ENCODE data around the gene BRD1.
"Not testable (repeated sequence)": the region's sequence is repeated elsewhere in the genome, so short reads cannot be mapped to it uniquely, and the experiment has no call there.

BRD1 gene

DNA sequence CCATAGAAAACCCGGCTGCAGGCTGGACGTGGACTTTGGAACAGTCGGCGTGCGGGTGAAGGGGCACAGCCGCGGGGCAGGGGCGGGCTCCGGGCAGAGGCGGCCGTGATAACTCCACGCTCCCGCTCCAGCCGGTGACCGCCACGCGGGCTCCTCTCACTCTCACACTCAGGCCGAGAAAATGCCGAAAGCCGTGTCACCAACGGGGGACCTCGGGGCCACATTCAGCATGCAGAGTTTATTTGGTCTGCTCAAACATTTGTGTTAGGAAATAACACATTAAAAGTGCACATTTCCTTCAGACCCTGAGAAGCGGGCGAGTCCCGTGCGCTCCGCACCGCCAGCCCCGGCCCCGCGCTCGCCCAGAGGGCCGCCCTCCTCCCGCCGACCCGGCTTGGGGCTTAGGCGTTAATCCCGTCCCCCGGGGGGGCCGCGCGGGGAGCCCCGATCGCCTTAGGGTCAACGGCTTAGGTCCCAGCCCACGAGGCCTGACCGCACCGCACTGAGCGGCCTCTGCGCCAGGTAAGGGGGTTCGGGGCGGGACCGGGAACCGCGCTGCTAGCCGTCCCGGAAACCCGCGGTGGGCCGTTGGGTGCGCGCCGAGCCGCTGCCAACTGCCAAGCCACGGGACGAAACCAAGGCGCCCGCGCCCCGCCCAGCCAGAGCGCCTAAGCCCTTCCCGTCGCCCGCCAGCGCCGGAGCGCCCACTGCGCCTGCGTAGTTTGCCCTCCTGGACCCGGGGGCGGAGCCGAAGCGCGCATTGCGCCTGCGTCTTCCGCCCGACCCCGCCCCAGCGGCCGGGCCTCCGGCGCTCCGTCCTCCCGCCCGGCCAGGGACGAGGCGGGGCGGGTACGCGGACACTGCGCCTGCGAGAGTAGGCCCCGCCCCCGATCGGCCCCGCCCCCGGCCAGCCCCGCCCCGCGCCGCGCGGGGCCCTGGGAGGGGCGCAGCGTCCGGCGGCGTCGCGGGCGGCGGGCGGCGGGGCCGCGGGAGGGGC lies 25.5 kb upstream of the BRD1 start, which contains the start of gene ZBED4:
ZBED4 (plus strand) TSS at position 947 of the 997 bp plus-strand sequence. CDS start 29,819 bp downstream, outside the sequence.
- peak; percentile 99 for DNase-seq

DNA sequence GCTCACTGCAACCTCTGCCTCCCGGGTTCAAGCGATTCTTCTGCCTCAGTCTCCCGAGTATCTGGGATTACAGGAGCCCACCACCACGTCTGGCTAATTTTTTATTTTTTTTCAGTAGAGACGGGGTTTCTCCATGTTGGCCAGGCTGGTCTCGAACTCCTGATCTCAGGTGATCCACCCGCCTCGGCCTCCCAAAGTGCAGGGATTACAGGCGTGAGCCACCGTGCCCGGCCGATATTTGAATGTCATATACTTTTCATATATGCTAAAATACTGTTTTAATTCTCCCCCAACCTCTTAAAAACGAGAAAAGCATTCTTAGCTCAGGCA lies 24.9 kb upstream of the BRD1 start:
- DNase-seq = not testable (repeated sequence)

DNA sequence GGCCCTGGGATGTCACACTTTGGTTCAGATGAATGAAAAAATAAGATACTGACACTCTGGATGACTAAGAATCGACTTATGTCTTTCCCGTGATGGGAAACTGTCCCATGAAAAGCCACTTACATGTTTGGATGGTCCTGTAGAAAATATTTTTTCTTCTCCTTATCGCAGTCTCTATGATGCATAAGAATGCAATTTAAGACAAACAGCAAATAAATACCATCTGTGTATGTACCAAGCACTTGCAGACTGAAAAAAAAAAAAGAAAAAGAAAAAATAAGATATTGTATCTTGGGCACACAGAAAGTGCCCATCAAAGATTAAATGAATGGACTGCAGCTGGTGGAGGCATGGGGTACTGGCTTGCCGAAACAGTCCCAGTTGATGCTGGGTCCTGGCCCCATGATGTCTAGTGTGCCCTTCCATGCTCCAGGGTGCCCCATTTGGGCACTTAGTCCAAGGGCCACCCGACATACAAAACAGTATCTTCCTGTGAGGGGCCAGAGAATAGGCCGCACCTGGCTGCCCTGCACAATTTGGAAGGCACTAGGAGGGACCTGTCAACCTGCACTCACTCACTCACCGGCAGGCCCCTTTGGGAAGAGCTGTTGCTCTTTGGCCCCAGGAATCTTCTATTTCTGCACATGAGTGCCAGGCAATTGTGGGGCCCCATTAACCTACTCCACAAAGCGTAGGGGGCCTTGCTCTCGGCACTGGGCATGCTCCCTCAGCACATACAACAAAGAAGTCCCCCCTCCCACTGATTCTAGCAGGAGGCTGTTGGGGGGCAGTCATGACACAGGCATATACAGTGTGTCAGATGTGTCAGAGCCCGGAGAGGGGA lies 23.5 kb upstream of the BRD1 start:
- DNase-seq = no peak

DNA sequence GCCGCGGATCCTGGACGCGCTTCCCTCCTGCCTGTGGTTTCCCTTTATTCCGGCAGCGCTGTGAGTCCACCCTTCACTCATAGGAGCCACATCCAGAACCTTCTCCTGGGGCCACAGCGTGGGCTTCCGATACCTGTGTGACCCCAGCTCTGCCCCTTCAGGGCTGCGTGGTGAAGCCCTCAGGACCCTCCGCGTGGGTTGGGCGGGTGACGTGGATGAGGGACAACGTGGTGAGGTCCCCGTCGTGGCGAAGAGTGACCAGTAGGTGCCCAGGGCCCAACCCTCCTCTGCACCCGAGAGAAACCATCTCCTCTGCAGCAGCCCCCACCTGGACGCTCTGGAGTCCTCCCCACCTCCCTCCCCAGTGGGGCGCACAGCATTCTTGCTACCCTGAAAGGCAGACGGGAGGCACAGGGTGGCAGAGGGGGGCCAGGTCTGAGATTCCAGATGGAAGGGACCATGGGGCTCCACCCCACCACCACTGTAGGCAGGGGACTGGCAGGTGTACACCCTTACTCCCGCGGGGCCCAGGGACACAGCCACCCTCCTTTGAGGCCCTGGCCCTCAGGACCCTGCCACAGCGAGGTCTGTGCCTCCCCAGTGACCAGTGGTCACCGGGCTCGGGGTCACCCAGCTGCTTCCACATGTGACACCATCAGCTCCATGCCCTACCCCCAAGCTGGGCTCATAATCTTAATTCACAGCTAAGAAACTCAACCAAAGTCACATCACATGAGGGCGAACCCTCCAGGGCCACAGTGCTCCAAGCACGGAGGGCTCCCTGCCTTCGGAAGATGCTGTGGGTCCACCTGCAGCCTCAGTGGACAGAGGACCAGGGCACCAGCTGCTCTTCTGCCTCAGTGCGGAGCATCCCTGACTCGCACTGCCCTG lies 22.6 kb upstream of the BRD1 start:
- DNase-seq = no peak

DNA sequence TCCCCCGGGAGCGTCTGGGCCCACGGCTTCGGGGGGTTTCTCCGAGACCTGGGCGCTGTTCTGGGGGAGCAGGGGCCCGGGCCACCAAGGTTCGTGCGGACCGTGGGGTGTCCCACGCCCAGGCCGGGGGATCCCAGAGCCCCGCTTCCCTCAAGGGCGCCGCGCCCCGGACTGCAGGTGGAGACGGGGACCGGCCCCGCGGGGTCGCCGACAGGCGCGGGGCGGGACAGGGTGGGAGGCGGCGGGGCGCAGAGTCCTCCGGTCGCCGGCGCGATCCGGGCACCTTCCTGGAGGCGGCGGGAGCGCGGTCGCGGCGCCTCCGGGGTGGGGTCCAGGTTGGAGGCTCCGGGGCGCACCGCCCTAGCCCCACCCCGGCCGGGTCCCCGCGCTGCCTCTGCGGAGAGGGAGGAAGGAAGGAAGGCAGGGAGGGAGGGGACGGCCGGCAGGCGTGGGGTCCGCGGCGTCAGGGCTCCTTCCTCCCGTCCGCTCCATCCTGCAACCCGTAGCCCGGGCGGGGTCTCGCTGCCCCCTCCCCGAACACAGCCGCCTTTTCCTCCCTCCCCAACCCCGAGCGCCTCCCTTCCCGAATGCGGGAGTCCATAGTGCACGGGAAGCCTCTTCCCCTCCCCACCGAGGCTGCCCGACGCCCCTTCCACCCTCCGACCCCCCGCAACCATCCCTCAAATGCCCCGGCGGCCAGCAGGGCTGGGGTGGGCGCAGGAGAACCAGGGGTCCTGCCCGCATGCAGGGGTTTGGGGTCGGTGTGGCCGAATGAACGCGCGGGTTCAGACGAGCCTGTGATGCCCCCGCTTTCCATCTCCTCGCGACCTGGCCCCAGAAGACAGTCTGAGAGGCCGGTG lies 21.7 kb upstream of the BRD1 start:
- peak; percentile 58 for DNase-seq

DNA sequence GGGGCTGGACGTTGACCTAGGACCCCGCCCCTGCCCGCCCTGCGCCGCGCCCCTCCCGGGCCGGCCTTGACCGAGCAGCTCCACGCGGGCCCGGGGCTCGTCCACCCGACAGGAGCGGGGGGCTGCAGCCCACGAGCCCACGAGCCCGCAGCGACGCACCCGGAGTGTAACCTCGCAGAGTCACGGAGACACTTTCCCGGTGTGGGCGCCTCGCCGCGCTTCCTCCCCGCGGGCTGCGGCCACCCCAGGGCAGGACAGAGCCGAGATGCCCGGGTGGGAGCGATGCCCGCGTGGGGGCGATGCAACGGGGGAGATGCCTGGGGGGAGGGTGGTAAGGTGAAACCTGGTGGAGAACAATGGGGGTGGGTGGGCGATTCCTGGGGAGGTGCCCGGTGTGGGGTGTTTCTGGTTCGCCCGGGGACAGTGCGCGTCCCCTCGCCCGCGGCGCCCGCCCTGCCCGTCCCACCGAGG lies 21.1 kb upstream of the BRD1 start:
- peak; percentile 39 for DNase-seq

DNA sequence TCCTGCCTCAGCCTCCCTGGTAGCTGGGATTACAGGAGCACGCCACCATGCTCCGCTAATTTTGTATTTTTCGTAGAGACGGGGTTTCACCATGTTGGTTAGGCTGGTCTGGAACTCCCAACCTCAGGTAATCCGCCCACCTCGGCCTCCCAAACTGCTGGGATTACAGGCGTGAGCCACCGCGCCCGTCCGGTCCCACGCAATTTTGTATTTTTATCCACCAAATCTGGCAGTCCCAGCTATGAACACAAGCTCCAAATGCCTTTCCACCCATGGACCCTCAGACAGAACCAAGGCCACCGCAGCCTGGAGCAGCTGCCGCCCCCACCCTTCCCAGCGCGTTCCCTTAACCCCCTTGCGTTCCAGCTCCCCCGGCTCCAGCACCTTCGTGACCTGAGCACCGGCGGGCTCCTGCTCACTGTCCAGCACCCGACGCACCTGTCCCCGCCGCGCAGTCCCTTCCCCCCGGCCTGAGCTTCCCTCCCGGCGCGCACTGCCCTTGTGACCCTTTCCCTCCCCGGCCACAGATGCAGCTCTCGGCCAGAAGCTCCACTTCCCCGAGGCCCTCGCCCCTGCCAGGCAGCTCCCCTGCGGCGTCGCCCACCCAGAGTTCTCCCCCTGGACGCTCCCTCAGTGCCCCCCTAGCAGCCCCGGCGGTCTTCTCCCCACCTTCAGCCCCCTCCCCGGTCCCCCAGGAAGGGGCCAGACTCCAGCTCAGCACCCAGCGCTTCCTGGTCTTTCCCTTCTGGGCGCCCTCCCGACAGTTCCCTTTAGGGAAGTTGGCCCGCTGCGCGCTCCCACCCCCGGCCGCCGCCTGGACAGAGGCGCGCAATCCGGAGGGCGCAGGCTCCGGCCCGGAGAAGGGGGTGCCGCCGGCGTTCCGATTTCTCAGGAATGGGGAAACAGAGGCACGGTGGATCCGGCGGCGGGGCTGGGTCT lies 20.3 kb upstream of the BRD1 start:
- DNase-seq = no peak

DNA sequence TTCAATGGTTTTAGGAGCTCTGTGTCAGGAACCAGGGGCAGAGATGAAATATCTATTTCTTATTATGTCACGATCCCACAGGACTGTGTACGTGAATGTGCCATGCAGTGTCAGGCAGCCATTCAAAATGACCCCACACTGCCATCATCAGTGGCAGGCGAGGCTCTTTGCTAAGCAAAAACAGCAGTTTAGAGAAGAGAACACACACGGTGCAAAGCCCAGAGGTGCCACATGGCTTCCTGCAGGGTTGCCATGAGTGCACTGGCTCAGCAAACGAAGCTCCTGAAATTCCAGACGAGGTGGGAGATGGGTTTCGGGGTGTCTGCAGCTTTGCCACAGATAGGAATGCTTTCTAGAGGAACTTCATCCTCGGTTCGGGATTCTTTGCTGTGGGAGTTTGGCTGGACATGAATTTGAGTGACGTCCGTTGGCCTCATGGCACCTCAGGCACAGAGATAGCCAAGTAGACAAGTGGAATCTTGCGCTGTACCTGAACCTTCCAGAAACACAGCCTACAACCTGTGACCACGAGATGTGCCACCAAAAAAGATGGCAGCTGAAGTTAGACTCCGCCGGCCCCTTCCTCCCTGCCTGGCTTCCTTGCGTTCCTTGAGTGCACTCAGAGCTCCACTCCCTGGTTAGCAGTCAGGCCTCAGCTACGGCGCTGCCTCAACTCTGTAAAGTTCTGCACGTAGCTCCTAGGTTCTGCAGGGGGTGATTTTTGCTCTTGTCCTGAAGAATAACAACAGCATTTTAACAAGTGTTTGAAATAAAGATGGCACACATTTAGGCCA lies 18.2 kb upstream of the BRD1 start:
- DNase-seq = no peak

DNA sequence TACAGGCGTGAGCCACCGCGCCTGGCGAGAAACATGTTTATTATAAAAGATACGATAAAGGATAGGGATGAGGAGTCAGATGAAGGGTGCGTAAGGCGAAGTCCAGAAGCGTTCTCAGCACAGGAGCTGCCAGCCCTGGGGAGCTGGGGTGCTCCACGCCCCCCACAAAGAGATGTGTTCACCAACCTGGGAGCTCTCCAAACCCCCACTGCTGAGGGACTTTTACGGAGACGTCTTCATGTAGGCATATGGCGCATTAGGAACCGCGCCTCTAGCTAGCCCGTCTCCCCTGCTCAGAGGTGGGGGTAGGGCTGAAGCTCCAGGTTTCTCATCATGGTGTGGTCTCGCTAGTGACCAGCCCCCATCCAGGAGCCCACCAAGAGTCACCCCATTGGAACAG lies 17.6 kb upstream of the BRD1 start:
- DNase-seq = no peak

DNA sequence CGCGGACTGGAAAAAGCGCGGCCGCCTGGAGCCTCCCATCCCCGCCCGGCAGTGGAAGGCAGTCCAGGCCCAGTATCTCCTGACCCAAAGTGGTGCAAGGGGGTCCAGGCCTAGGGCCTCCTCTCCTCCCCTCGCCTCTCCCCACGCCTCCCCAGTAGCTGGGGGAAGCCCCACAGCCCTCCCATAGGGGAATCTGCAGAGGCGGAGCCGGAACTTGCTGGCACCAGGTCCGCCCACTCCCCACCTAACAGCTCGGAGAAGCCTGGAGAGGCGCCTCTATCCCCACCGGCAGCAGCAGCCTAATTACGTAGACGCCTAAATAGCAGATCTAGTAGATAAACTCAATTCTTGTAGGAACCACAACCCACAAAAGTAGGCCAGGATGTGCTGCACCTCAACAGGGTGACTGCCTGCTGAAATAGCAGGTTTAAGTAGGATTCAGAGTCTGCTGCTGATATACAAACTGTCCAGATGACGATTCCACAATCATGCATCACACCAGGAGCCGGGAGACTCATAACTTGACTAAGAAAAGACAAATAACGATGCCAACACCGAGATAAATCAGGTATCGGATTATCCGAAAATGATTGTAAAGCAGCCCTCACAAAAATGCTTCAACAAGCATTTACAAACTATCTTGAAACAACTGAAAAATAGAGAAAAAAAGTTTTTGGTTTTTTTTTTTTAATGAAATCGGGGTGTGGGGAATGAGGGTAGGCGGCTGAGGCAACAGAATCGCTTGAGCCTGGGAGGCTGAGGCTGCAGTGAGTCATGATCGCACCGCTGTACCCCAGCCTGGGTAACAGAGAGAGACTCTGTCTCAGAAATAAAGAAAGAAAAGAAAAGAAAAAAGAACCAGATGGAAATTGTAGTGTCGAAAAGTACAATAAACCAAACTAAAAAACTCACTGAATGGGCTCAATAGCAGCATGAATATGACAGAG lies 11.4 kb upstream of the BRD1 start:
- peak; percentile 92 for DNase-seq

DNA sequence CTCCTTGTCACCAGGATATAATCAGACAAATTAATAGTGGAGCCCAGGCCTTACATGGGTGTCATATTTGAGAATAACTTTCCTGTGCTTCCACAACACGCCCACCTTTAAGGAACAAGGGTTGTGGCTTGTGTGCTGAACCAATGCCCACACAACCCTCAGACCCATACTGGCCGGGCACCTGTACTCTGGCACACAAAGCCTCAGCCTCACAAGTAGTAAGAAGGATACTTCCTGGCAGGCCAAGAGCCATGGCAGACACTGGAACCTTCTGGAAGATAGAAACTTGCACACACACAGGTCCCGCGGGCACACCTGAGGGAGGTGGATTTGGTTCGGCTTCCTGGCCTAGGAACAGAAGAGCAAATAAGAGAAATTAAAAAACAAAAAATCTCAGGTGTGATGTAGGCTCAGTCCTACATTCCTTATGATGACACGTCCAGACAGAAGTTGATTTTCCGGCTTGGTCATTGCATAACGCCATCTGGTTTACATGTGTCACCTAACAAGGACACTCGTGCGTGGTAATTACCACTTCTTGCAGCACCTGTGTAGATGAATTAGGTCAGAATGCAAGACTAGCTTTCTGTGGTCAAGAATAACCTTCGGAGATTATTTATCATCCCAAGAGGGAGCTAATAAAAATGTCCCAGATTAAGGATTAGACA lies 5.8 kb upstream of the BRD1 start:
- no peak for DNase-seq

DNA sequence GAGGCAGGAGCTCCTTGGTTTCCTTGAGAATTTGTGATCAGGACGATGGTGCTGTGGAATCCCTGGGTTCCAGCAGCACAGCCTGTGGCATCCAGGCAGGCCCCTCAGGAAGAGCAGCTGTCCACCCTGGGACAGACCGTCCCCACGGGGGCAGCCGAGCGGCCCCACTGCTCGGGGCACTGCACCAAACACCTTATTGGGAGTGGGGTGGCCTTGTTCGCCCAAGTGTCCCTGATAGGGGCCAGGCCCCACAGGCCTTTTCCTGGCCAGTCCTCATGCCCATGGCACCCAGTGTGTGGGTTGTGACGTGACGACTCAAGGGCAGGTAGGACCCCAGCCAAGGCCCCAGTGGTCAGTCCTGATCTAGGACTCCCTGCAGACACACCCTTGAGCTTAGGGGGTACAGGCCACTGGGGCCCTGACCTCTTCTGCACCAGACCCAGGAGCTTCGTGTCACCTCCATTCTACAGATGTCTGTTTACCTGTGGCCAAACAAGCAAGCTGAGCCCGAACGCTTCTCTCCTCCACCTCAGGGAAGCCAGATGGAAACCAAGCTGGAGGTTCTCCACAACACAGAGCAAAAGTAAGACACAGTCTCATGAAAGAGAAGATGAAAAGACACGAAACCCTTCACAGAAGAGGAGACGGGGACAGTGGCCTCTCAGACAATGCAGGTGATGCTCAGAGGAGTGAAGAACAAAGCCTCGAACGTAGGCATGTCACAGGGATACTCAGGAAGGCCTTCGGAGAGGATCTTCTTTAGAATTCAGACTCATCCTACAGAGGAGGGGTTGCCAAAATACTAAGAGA lies 1.6 kb upstream of the BRD1 start:
- no peak for DNase-seq

DNA sequence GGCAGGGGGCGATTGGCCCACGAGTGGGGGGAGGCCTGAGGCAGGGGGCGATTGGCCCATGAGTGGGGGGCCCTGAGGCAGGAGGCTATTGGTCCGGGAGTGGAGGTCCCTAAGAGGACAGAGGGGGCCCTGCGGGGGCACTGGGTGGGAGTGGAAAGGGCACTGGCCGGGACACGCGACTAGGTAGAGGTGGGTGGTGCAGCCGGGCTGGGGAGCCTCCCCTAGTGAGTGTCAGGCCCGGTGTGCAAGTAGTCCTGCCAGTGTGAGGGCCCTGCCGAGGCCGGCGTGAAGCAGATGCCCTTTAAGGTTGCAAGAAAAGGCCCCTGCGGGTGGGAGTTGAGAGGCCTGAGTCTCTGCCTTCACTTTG lies 909 bp upstream of the BRD1 start:
- DNase-seq = no peak

DNA sequence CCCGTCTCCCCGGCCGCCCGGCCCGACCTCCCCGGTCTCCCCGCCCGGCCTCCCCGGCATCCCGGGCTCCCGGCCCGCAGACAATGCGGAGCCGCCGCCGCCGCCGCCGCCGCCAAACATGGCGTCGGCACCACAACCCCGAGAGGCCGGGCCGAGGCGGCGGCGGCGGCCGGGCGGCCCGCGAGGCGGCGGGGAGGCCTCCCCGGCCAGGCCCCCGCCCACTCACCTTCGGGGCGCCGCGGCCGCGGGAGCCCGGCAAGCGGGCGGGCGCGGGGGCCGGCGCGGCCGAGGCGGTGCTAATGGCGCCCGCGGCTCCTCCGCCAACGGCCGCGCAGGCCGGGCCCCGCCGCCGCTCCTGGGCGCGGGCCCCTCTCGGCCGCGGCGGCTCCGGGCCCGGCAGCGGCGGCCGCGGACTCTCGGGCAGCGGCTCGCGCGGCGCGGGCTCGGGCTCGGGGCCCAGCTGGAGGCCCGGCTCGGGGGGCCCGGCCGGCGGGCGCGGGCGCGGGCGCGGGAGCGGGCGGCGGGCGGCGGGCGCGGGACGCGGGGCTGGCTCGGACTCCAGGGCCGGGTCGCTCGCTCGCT lies 311 bp downstream of the BRD1 start:
- DNase-seq = peak; percentile 46

DNA sequence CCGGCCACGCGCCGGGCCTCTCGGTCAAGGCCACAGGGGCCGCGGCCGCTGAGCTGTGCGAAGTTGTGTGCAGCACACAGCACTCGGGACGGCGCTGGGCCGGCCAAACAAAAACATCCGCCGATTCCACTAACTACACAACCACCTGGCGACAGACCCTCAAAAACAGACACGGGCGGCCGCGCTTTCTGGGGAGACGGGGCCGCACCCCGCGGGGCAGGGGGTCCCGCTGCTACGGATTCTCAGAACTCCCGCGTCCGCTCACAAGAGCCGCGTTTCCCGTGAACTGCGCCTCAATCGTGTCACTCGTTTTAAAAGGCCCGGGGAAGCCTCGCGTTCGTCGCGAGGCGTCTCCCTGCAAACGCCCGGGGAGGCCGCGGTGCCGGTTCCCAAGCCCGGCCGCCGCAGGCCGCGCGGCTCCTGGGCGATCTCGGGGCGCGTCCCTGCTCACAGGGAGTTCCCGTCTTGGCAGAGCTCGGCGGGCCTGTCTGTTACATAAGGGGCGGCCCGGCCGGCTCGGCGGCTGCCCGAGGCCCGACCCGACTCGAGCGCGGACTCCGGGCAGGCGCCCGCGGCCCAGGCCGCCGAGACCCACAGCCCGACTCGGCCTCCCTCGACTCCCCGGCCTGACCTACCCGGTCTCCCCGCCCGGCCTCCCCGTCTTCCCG lies 936 bp downstream of the BRD1 start:
- peak; percentile 51 for DNase-seq

Data from CD4-positive, alpha-beta T cell treated with Interleukin-17A for 4 hours (primary cell).